DND-41 (cell line): ENCODE measurements around the gene PRTN3.

Source experiments
- CTCF ChIP-seq: IDR thresholded peaks from 2 replicates; pipeline ENCODE4 v1.5.1; 2012; ENCODE audit warnings: borderline replicate concordance, low read length, moderate library complexity, mild to moderate bottlenecking; ENCODE audit not compliant: poor library complexity, severe bottlenecking; ENCODE audit errors: extremely low read depth
- EZH2 ChIP-seq: IDR thresholded peaks from 3 replicates; pipeline ENCODE4 v1.6.1; 2012; ENCODE audit warnings: borderline replicate concordance, low read depth, mild to moderate bottlenecking, moderate library complexity, low read length, inconsistent platforms; ENCODE audit not compliant: severe bottlenecking

- no peak for TF ChIP-seq CTCF
- TF ChIP-seq EZH2, result no peak
These were observed 39.1 kb downstream of the PRTN3 start for GRCh38 chr19:879711-880438.
